GM23338 (cell line): ENCODE results near the gene PTPRH.

Experiments used
- CREB1 ChIP-seq: fragments of 250-450 bp; sonication (Bioruptor Pico); IDR thresholded peaks from 2 replicates; pipeline ENCODE4 v1.5.0; 2020; ENCODE audit warnings: low read depth, mild to moderate bottlenecking, moderate library complexity
- EZH2 ChIP-seq: fragments of 200-600 bp; sonication (generic); IDR thresholded peaks from one replicate; pipeline ENCODE4 v1.8.0; 2017; ENCODE audit warnings: antibody characterized with exemption, mild to moderate bottlenecking, low read depth; ENCODE audit not compliant: unreplicated experiment
- EZH2phosphoT487 ChIP-seq: fragments of 200-600 bp; sonication (generic); IDR thresholded peaks from one replicate; pipeline ENCODE4 v1.8.1; 2018; ENCODE audit warnings: antibody characterized with exemption; ENCODE audit not compliant: unreplicated experiment
- JUNB ChIP-seq: IDR thresholded peaks from one replicate; pipeline ENCODE4 v1.6.1; 2016; ENCODE audit warnings: antibody characterized with exemption; ENCODE audit not compliant: unreplicated experiment
- NANOG ChIP-seq: IDR thresholded peaks from 2 replicates; pipeline ENCODE4 v1.6.1; 2016; ENCODE audit warnings: antibody characterized with exemption, borderline replicate concordance
- POLR2AphosphoS5 ChIP-seq: IDR thresholded peaks from 2 replicates; pipeline ENCODE4 v1.6.1; 2016; ENCODE audit warnings: antibody characterized with exemption, low read depth
- REST ChIP-seq: IDR thresholded peaks from one replicate; pipeline ENCODE4 v1.6.1; 2018; ENCODE audit warnings: antibody characterized with exemption; ENCODE audit not compliant: unreplicated experiment
- STAT1 ChIP-seq: IDR thresholded peaks from one replicate; pipeline ENCODE4 v1.6.1; 2016; ENCODE audit warnings: antibody characterized with exemption; ENCODE audit not compliant: unreplicated experiment
- ZNF331 ChIP-seq: fragments of 250-450 bp; sonication (Bioruptor Pico); IDR thresholded peaks from 2 replicates; pipeline ENCODE4 v1.5.0; 2020; ENCODE audit warnings: low read depth, mild to moderate bottlenecking, moderate library complexity
- TF ChIP-seq, protein P1 (sequence below), 2 experiments: fragments of 200-600 bp in 1 of 2; sonication (generic) in 1 of 2; conservative IDR thresholded peaks; 2 replicates each; pipeline versions ENCODE4 v1.5.1 to v1.6.1; 2016 to 2017; ENCODE audit warnings: antibody characterized with exemption in 2 of 2, low read depth in 2 of 2, mild to moderate bottlenecking in 2 of 2, moderate library complexity in 1 of 2
- TF ChIP-seq, protein P2 (sequence below): IDR thresholded peaks from 2 replicates; pipeline ENCODE4 v1.6.1; 2016; ENCODE audit warnings: antibody characterized with exemption

GRCh38 chr19:55137915-55138314 is 71.4 kb downstream of the PTPRH start:
- TF ChIP-seq REST (no peak), EZH2 (no peak), ZNF331 (no peak), EZH2phosphoT487 (no peak), POLR2AphosphoS5 (no peak), NANOG (no peak), JUNB (no peak), CREB1 (CRISPR knock-in tag) (no peak), STAT1 (no peak)
- TF ChIP-seq, protein P1, sequence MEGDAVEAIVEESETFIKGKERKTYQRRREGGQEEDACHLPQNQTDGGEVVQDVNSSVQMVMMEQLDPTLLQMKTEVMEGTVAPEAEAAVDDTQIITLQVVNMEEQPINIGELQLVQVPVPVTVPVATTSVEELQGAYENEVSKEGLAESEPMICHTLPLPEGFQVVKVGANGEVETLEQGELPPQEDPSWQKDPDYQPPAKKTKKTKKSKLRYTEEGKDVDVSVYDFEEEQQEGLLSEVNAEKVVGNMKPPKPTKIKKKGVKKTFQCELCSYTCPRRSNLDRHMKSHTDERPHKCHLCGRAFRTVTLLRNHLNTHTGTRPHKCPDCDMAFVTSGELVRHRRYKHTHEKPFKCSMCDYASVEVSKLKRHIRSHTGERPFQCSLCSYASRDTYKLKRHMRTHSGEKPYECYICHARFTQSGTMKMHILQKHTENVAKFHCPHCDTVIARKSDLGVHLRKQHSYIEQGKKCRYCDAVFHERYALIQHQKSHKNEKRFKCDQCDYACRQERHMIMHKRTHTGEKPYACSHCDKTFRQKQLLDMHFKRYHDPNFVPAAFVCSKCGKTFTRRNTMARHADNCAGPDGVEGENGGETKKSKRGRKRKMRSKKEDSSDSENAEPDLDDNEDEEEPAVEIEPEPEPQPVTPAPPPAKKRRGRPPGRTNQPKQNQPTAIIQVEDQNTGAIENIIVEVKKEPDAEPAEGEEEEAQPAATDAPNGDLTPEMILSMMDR (conservative IDR thresholded peaks at IDR 0.05; ENCODE audit: low read depth in 2 of 2), result no peak
- TF ChIP-seq, protein P2, sequence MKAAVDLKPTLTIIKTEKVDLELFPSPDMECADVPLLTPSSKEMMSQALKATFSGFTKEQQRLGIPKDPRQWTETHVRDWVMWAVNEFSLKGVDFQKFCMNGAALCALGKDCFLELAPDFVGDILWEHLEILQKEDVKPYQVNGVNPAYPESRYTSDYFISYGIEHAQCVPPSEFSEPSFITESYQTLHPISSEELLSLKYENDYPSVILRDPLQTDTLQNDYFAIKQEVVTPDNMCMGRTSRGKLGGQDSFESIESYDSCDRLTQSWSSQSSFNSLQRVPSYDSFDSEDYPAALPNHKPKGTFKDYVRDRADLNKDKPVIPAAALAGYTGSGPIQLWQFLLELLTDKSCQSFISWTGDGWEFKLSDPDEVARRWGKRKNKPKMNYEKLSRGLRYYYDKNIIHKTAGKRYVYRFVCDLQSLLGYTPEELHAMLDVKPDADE, result no peak
